ENCODE measurements around the gene KLHL18.

DNA sequence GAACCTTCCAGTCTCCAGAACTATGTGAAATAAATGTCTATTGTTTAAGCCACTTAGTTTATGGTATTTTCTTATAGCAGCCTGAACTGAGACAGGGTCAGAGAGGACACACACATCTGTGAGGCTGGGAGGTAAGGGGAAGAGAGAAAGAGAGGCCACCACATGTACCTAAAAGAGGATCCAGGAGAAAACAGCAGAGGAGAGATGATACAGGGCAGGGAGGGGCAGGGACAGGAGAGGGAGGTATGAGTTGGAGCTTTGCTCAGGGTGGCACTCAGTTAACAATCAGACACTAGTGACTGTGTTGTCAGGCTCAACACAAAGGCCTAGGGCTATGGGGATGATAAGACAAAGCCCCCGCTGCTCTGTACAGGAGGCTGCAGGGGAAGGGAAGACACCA lies 17.7 kb upstream of the KLHL18 start:
- TF ChIP-seq, protein P1, sequence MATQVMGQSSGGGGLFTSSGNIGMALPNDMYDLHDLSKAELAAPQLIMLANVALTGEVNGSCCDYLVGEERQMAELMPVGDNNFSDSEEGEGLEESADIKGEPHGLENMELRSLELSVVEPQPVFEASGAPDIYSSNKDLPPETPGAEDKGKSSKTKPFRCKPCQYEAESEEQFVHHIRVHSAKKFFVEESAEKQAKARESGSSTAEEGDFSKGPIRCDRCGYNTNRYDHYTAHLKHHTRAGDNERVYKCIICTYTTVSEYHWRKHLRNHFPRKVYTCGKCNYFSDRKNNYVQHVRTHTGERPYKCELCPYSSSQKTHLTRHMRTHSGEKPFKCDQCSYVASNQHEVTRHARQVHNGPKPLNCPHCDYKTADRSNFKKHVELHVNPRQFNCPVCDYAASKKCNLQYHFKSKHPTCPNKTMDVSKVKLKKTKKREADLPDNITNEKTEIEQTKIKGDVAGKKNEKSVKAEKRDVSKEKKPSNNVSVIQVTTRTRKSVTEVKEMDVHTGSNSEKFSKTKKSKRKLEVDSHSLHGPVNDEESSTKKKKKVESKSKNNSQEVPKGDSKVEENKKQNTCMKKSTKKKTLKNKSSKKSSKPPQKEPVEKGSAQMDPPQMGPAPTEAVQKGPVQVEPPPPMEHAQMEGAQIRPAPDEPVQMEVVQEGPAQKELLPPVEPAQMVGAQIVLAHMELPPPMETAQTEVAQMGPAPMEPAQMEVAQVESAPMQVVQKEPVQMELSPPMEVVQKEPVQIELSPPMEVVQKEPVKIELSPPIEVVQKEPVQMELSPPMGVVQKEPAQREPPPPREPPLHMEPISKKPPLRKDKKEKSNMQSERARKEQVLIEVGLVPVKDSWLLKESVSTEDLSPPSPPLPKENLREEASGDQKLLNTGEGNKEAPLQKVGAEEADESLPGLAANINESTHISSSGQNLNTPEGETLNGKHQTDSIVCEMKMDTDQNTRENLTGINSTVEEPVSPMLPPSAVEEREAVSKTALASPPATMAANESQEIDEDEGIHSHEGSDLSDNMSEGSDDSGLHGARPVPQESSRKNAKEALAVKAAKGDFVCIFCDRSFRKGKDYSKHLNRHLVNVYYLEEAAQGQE (IDR thresholded peaks at IDR 0.05; ENCODE audit: borderline replicate concordance): no peak
- TF ChIP-seq, protein P2, sequence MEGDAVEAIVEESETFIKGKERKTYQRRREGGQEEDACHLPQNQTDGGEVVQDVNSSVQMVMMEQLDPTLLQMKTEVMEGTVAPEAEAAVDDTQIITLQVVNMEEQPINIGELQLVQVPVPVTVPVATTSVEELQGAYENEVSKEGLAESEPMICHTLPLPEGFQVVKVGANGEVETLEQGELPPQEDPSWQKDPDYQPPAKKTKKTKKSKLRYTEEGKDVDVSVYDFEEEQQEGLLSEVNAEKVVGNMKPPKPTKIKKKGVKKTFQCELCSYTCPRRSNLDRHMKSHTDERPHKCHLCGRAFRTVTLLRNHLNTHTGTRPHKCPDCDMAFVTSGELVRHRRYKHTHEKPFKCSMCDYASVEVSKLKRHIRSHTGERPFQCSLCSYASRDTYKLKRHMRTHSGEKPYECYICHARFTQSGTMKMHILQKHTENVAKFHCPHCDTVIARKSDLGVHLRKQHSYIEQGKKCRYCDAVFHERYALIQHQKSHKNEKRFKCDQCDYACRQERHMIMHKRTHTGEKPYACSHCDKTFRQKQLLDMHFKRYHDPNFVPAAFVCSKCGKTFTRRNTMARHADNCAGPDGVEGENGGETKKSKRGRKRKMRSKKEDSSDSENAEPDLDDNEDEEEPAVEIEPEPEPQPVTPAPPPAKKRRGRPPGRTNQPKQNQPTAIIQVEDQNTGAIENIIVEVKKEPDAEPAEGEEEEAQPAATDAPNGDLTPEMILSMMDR (IDR thresholded peaks at IDR 0.05; ENCODE audit: poor library complexity, severe bottlenecking): no peak
